ENCODE results near the gene REEP1. TPM values are rescaled to one million over a fixed set of nuclear protein-coding genes. Genes with fewer than 3 reads are reported as not detected.

REEP1 gene
- total and polyA plus RNA-seq, 2 of the 4 experiments (the other 2 are of a cell fraction) = under 0.01 to 0.03 TPM

- H3K14ac ChIP-seq (replicated peaks; ENCODE audit: low read depth, low read length) = no peak overlapping the region
- H4K91ac ChIP-seq (ENCODE audit: insufficient read depth, low read depth, low read length) = no peak overlapping the region
- no TSS peak for BruUV-seq (replicated peaks)
- intact Hi-C loops (cut with micrococcal nuclease) (no loop called here), dilution Hi-C loops (cut with HindIII; ENCODE audit: low sequenced_read_pairs, unreplicated experiment) (no loop called here), in situ Hi-C loops (cut with MboI; ENCODE audit: low sequenced_read_pairs) (no loop called here)
- H3K9me3 ChIP-seq (ENCODE audit: control insufficient read depth, insufficient read depth, low read length) = peaks cover 4% of the 10 kb centered on the region
- H4K20me1 ChIP-seq (ENCODE audit: insufficient read depth, low read length) = no peaks in the 10 kb centered on the region
- no peak overlapping the region for H3K56ac ChIP-seq (ENCODE audit: extremely low read depth, insufficient read depth, low read length)
- DNase-seq = no peak
- H3K27ac ChIP-seq (ENCODE audit: insufficient read depth, low read length) = no peak overlapping the region
- H2AFZ ChIP-seq (replicated peaks; ENCODE audit: low read length, poor library complexity) = no peak overlapping the region
- H2BK15ac ChIP-seq (ENCODE audit: low read depth, low read length) = no peak overlapping the region
- WGBS, 2 experiments (ENCODE audit: extremely low coverage in 2 of 2, insufficient read length in 1 of 2) = 78% methylated on average over 2 of the region's 3 CpGs; no CpG with 5 or more reads in 1 of the 2 experiments
- H3K36me3 ChIP-seq (ENCODE audit: control insufficient read depth, insufficient read depth, low read length) = no peaks in the 10 kb centered on the region
- H2AK5ac ChIP-seq (ENCODE audit: low read depth, low read length) = no peak overlapping the region
- no peak overlapping the region for H2BK120ac ChIP-seq (ENCODE audit: low read depth, low read length)
- H3K4me3 ChIP-seq (ENCODE audit: insufficient read depth, low read depth, low read length) = no peak overlapping the region
- no peak overlapping the region for H3K9ac ChIP-seq (ENCODE audit: low read depth, low read length)
- H4K5ac ChIP-seq (ENCODE audit: low read depth, low read length) = no peak overlapping the region
- peaks cover 2% of the 10 kb centered on the region; the same call in 1 of the 2 replicates for H3K4me1 ChIP-seq (ENCODE audit: control insufficient read depth, insufficient read depth, low read length)
- TF ChIP-seq MAFK (IDR thresholded peaks at IDR 0.05; ENCODE audit: low read depth, low read length) (no peak), RCOR1 (IDR thresholded peaks at IDR 0.05; ENCODE audit: insufficient replicate concordance, low read length) (no peak), RFX5 (IDR thresholded peaks at IDR 0.05; ENCODE audit: low read depth, low read length) (no peak), MXI1 (IDR thresholded peaks at IDR 0.05; ENCODE audit: borderline replicate concordance, low read depth, low read length) (no peak), POLR2A (IDR thresholded peaks at IDR 0.05; ENCODE audit: low read depth, low read length) (no peak), BHLHE40 (IDR thresholded peaks at IDR 0.05; ENCODE audit: low read depth, low read length) (no peak), NFE2L2 (IDR thresholded peaks at IDR 0.05; ENCODE audit: low read depth, low read length) (no peak), MAZ (IDR thresholded peaks at IDR 0.05; ENCODE audit: borderline replicate concordance, low read depth, low read length) (no peak), FOS (IDR thresholded peaks at IDR 0.05; ENCODE audit: low read depth, low read length) (no peak), CHD1 (IDR thresholded peaks at IDR 0.05; ENCODE audit: low read depth, low read length) (no peak), CTCF (conservative IDR thresholded peaks at IDR 0.05; ENCODE audit: low read depth, low read length) (no peak), CEBPB (IDR thresholded peaks at IDR 0.05; ENCODE audit: low read depth, low read length) (no peak), SMC3 (IDR thresholded peaks at IDR 0.05; ENCODE audit: low read depth, low read length) (no peak), USF2 (IDR thresholded peaks at IDR 0.05; ENCODE audit: low read depth, low read length) (no peak)
- TF ChIP-seq, protein P1, sequence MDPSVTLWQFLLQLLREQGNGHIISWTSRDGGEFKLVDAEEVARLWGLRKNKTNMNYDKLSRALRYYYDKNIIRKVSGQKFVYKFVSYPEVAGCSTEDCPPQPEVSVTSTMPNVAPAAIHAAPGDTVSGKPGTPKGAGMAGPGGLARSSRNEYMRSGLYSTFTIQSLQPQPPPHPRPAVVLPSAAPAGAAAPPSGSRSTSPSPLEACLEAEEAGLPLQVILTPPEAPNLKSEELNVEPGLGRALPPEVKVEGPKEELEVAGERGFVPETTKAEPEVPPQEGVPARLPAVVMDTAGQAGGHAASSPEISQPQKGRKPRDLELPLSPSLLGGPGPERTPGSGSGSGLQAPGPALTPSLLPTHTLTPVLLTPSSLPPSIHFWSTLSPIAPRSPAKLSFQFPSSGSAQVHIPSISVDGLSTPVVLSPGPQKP (IDR thresholded peaks at IDR 0.05; ENCODE audit: borderline replicate concordance, low read depth, low read length) = no peak
- H2BK20ac ChIP-seq (ENCODE audit: low read depth, low read length) = no peak overlapping the region
- peaks cover 14% of the 10 kb centered on the region for H3K27me3 ChIP-seq (ENCODE audit: control insufficient read depth, insufficient read depth, low read length)
- H3K23ac ChIP-seq (ENCODE audit: low read depth, low read length) = no peak overlapping the region
- H4K8ac ChIP-seq (ENCODE audit: low read depth in 2 of 2, low read length in 2 of 2) = no peak overlapping the region
- no peak overlapping the region for H3K4ac ChIP-seq (ENCODE audit: low read depth, low read length)
- POLR2A ChIA-PET (ENCODE audit: unreplicated experiment) = no interaction called here
- H3K9me1 ChIP-seq (ENCODE audit: insufficient read depth, low read length) = no peaks in the 10 kb centered on the region
- no peak overlapping the region for H2AK9ac ChIP-seq (replicated peaks; ENCODE audit: low read depth, low read length, poor library complexity)
- no peak overlapping the region for H3K4me2 ChIP-seq (ENCODE audit: low read depth, low read length)
- ATAC-seq (ENCODE audit: low read depth) = no peak
- H2BK5ac ChIP-seq (ENCODE audit: low read depth, low read length, poor library complexity, severe bottlenecking) = no peak overlapping the region
- CTCF ChIA-PET = no interaction called here
- H3K18ac ChIP-seq (ENCODE audit: low read depth, low read length) = no peak overlapping the region
- H3K79me1 ChIP-seq (ENCODE audit: low read depth in 1 of 2, low read length in 2 of 2) = no peaks in the 10 kb centered on the region
These were observed 61.5 kb downstream of the REEP1 start for GRCh38 chr2:86275962-86276361.

Data from IMR-90 (cell line).